Parathyroid adenoma (tissue), 2 donors: ENCODE measurements around the gene NXN.
"Not testable (repeated sequence)": the region's sequence is repeated elsewhere in the genome, so short reads cannot be mapped to it uniquely, and the experiment has no call there.

Source experiments
- H2AFZ ChIP-seq: fragments of 300-600 bp; sonication (generic); one replicate; pipeline ENCODE4 v1.7.0; 2017; ENCODE audit warnings: antibody characterized with exemption, mild to moderate bottlenecking
- H3K27ac ChIP-seq: fragments of 300-600 bp; sonication (generic); one replicate; pipeline ENCODE4 v1.7.0; 2017
- H3K27me3 ChIP-seq: fragments of 300-600 bp; sonication (generic); one replicate; pipeline ENCODE4 v1.7.0; 2017; ENCODE audit warnings: low read length; ENCODE audit not compliant: control insufficient read depth, insufficient read depth
- H3K36me3 ChIP-seq: fragments of 300-600 bp; sonication (generic); one replicate; pipeline ENCODE4 v1.7.0; 2017; ENCODE audit warnings: low read length; ENCODE audit not compliant: control insufficient read depth, insufficient read depth
- H3K4me1 ChIP-seq: fragments of 300-600 bp; sonication (generic); one replicate; pipeline ENCODE4 v1.7.0; 2017; ENCODE audit warnings: control low read depth
- H3K4me2 ChIP-seq: fragments of 300-600 bp; sonication (generic); one replicate; pipeline ENCODE4 v1.7.0; 2017; ENCODE audit warnings: low read length
- H3K4me3 ChIP-seq: fragments of 300-600 bp; sonication (generic); one replicate; pipeline ENCODE4 v1.7.0; 2017; ENCODE audit warnings: low read depth, low read length
- H3K79me2 ChIP-seq: fragments of 300-600 bp; sonication (generic); one replicate; pipeline ENCODE4 v1.7.0; 2017; ENCODE audit warnings: control low read depth
- H3K9ac ChIP-seq: fragments of 300-600 bp; sonication (generic); one replicate; pipeline ENCODE4 v1.7.0; 2017; ENCODE audit warnings: mild to moderate bottlenecking
- H3K9me3 ChIP-seq: fragments of 300-600 bp; sonication (generic); one replicate; pipeline ENCODE4 v1.7.0; 2017; ENCODE audit warnings: low read length; ENCODE audit not compliant: control insufficient read depth
- CTCF ChIP-seq: fragments of 300-600 bp; sonication (generic); IDR thresholded peaks from one replicate; pipeline ENCODE4 v1.7.0; 2017; ENCODE audit warnings: antibody characterized with exemption, mild to moderate bottlenecking
- donor health status: primary hyperparathyroidism.

NXN gene

GRCh38 chr17:848402-848801 lies 131.2 kb downstream of the NXN start:
- no peak overlapping the region for H3K9ac ChIP-seq
- no peak overlapping the region for H3K4me3 ChIP-seq
- H3K27me3 ChIP-seq = no peaks in the 10 kb centered on the region
- no peak overlapping the region for H3K4me2 ChIP-seq
- H3K4me1 ChIP-seq = no peaks in the 10 kb centered on the region
- H3K27ac ChIP-seq = peak overlapping the region; percentile 29
- H3K36me3 ChIP-seq = no peaks in the 10 kb centered on the region
- TF ChIP-seq CTCF = no peak
- no peaks in the 10 kb centered on the region for H3K79me2 ChIP-seq
- no peaks in the 10 kb centered on the region for H3K9me3 ChIP-seq
- no peak overlapping the region for H2AFZ ChIP-seq

- TF ChIP-seq CTCF = no peak
- Histone ChIP-seq H3K4me3 (no peak overlapping the region), H3K79me2 (no peaks in the 10 kb centered on the region), H3K27me3 (no peaks in the 10 kb centered on the region), H2AFZ (no peak overlapping the region), H3K27ac (peak overlapping the region; percentile 13), H3K36me3 (no peaks in the 10 kb centered on the region), H3K4me2 (no peak overlapping the region), H3K9me3 (no peaks in the 10 kb centered on the region), H3K9ac (no peak overlapping the region), H3K4me1 (no peaks in the 10 kb centered on the region)
Observed at GRCh38 chr17:846901-847843, 132.4 kb downstream of the NXN start.

- Histone ChIP-seq H3K4me2 (no peak overlapping the region), H2AFZ (no peak overlapping the region), H3K9me3 (no peaks in the 10 kb centered on the region), H3K4me3 (no peak overlapping the region), H3K27ac (no peak overlapping the region), H3K4me1 (no peaks in the 10 kb centered on the region), H3K27me3 (no peaks in the 10 kb centered on the region), H3K36me3 (no peaks in the 10 kb centered on the region), H3K9ac (no peak overlapping the region), H3K79me2 (no peaks in the 10 kb centered on the region)
- no peak for TF ChIP-seq CTCF
Observed at GRCh38 chr17:841313-841712, 138.3 kb downstream of the NXN start.

- no peak for TF ChIP-seq CTCF
- no peak overlapping the region for H3K9ac ChIP-seq
- no peaks in the 10 kb centered on the region for H3K4me1 ChIP-seq
- H2AFZ ChIP-seq = no peak overlapping the region
- no peaks in the 10 kb centered on the region for H3K36me3 ChIP-seq
- no peak overlapping the region for H3K27ac ChIP-seq
- H3K79me2 ChIP-seq = no peaks in the 10 kb centered on the region
- no peak overlapping the region for H3K4me3 ChIP-seq
- H3K4me2 ChIP-seq = no peak overlapping the region
- no peaks in the 10 kb centered on the region for H3K9me3 ChIP-seq
- no peaks in the 10 kb centered on the region for H3K27me3 ChIP-seq
Observed at GRCh38 chr17:838486-838885, 141.1 kb downstream of the NXN start.

GRCh38 chr17:836151-836550 lies 143.4 kb downstream of the NXN start:
- H3K27me3 ChIP-seq = no peaks in the 10 kb centered on the region
- H2AFZ ChIP-seq = no peak overlapping the region
- no peak overlapping the region for H3K4me3 ChIP-seq
- no peaks in the 10 kb centered on the region for H3K36me3 ChIP-seq
- no peak overlapping the region for H3K27ac ChIP-seq
- no peaks in the 10 kb centered on the region for H3K79me2 ChIP-seq
- TF ChIP-seq CTCF = no peak
- no peak overlapping the region for H3K4me2 ChIP-seq
- no peaks in the 10 kb centered on the region for H3K4me1 ChIP-seq
- no peaks in the 10 kb centered on the region for H3K9me3 ChIP-seq
- H3K9ac ChIP-seq = no peak overlapping the region

GRCh38 chr17:835721-836120 lies 143.9 kb downstream of the NXN start:
- not testable (repeated sequence) for H3K4me1 ChIP-seq, H3K27me3 ChIP-seq, H3K4me3 ChIP-seq, H3K36me3 ChIP-seq, H3K4me2 ChIP-seq, H3K9me3 ChIP-seq, H3K27ac ChIP-seq, H2AFZ ChIP-seq, H3K79me2 ChIP-seq, H3K9ac ChIP-seq
